ENCODE measurements around the gene FITM1.

Gene FITM1

DNA sequence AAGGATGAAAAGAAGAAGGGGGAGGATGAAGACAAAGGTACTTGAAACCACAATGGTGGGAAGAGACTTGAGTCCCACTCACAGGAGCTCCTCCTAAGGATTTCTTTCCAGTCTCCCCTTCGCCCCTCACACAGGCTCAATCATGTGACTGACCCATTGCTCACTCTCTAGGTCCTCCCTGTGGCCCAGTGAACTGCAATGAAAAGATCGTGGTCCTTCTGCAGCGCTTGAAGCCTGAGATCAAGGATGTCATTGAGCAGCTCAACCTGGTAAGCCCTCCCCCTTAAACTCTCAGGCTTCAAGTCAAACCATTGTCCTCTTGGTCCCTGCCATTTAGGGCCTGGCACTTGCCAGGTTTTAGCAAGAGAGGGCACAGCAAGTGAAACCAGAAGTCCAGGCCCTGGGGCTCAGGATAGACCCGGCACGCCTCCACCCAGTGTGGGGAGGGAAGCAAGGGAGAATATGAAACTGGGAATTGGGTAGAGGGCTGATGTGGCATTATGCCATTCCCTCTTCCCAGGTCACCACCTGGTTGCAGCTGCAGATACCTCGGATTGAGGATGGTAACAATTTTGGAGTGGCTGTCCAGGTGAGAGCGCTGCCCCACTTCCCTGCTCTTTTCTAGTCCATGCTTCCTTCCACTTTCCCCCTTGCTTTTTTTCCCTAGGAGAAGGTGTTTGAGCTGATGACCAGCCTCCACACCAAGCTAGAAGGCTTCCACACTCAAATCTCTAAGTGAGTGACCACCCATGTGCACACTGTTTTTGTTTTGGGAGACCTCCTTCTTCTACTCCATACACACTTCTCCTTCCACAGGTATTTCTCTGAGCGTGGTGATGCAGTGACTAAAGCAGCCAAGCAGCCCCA lies 7.3 kb downstream of the FITM1 start:
- no peak for DNase-seq (ENCODE audit: low read depth in 2 of 3, low spot score in 2 of 3)

DNA sequence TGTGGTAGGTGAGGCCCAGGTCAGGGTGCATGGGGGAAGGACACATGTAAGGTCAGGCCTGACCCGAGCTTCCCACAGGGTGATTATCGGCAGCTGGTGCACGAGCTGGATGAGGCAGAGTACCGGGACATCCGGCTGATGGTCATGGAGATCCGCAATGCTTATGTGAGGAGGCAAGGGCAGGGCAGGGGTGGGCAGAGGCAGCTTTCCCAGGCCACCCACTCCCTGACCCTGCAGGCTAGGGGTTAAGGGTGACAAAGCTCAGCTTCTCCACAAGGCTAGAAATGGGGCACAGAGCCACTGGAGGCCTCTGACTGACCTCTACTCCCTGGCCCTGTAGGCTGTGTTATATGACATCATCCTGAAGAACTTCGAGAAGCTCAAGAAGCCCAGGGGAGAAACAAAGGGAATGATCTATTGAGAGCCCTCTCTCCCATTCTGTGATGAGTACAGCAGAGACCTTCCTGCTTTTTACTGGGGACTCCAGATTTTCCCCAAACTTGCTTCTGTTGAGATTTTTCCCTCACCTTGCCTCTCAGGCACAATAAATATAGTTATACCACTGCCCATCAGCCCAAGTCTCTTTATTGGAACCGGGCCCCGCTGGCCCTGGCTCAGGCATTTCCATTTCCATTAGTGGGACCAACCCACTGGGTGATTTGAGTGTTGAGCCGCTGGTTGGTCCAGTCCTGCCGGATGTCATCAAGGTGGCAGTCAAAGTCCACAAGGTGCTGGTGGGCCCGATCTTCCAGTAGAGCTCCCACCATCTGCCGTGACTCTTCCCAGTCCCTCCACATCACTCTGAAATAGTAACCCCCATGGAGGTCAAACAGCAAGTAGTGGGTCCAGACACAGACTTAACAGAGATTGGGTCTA lies 8.2 kb downstream of the FITM1 start:
- no peak for DNase-seq (ENCODE audit: low read depth in 2 of 3, low spot score in 2 of 3)

DNA sequence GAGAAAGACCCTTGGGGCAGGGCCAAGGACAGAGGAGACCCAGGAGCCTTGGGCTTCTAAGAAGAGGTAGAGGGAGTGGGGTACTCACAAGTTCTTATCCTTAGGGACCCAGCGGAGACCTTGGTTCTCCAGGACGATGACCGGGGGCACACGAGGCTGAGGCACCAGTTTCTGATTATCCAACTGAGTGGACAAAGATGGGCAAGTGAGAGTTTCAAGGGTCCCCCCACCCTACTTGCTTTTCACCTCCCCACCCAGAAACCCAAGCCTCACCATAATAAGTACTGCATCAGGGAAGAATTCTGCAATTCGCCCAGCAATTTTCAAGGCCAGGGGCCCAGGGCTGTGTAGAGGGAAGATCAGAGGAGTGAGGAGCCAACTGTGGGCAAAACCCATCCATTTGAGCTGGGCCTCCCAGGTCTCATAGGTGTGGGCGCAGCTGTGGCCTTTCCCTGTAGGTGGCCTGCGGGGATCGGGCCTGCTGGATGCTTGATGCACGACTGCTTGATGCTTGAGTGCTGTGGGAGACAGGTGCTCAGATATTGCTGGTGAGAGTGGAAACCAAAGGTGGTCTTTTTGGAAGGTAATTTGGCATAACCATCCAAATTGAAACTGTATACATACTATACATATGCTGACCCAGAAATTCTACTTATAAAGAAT lies 8.9 kb downstream of the FITM1 start:
- DNase-seq (ENCODE audit: low read depth in 2 of 3, low spot score in 2 of 3), result no peak

DNA sequence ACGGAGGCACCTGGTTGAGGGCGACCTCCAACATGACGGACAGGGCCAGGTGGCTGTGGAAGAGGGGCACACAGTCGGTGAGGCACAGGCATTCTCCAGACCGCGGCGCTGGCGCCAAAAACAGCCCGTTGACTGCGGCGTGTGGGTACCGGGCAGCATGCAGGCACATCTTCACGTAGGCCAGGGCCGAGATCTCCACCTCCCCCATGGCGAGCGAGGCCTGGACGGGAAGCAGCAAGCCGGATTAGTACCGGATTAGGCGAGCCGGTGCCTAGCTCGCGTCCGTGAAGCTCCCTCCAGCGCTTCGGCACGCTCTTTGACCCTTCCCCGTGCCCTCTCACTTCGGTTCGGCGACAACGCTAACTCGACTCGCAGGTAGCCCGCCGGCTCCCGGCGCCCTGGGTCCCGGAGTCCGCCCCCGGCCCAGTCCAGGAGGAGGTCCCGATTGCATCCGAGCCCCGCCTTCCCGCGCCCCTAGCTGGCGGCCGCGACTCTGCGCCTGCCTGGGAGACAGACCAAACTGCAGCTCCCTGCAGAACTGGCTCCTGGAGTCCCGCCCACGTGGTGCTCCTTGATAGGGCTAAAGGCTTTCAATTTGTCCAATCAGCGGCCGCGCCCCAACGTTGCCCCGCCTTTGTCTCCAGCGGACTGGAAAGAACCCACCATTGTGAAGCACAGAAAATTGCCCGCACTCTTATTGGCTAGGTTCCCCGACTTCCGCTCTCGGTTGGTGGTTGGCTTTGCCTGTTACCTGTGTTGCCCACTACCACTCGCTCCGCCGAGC lies 10.8 kb downstream of the FITM1 start, which contains the start of gene EMC9:
Gene EMC9 (minus strand): TSS at position 495 of the 784 bp plus-strand sequence. CDS start 287 bp downstream, at position 208.
- peak; percentile 97 to 98 (median 97) for DNase-seq (ENCODE audit: low read depth in 2 of 3, low spot score in 2 of 3)

DNA sequence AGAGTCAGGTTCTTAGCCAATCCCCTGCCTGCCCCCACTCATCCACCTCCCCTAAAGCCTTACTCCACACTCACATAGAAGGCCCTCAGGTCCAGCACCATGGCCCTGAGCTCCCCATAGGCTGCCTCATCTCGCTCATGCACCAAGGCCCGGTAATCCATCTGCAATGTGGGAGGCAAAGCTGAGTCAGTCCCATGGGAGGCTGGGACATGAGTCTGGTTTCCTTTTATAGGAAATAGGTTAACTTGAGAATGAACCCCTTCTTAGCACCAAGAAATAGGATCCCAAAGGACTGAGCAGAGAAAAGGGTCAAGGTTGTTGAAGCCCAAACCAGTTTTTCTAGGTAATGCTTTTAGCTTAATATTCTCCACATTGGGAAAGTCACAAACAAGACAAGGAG lies 13.1 kb downstream of the FITM1 start:
- no peak for DNase-seq (ENCODE audit: low read depth in 2 of 3, low spot score in 2 of 3)

DNA sequence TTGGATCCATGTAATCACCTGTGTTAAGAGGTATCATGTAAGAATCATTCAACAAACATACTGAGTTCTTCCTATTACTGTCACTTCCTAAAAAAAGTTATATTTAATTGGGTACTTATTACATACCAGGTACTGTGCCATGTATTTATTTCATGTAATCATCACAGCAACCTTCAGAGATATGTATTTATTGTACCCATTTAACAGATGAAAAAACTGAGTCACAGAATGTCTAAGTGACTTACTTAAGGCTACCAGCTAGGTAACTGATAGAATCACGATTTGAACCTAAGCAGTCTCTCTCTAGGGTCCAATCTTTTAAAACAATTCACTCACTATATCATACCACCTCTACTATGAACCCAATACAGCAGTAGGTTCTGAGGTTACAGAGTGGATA lies 14.0 kb downstream of the FITM1 start:
- no peak for DNase-seq (ENCODE audit: low read depth in 2 of 3, low spot score in 2 of 3)

DNA sequence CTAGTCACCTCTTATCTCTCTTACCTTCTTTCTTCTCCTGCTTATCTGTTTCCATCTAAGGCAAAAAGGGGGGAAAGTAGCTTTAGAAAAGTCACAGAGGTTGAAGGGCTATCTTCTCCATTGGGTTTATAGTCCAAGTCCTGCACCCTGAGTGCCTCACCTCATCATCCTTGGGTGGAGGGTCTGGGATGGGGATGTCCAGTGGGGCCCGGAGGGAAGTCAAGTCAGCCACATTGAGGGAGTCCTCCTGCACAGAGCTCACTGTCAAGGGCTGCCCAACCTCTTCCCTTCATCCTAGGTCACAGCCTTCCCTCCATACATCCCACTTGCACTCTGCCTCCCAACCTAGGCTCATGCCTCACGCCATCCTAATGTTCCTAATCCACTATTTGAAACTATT lies 14.8 kb downstream of the FITM1 start:
- DNase-seq (ENCODE audit: low read depth in 2 of 3, low spot score in 2 of 3), result no peak

DNA sequence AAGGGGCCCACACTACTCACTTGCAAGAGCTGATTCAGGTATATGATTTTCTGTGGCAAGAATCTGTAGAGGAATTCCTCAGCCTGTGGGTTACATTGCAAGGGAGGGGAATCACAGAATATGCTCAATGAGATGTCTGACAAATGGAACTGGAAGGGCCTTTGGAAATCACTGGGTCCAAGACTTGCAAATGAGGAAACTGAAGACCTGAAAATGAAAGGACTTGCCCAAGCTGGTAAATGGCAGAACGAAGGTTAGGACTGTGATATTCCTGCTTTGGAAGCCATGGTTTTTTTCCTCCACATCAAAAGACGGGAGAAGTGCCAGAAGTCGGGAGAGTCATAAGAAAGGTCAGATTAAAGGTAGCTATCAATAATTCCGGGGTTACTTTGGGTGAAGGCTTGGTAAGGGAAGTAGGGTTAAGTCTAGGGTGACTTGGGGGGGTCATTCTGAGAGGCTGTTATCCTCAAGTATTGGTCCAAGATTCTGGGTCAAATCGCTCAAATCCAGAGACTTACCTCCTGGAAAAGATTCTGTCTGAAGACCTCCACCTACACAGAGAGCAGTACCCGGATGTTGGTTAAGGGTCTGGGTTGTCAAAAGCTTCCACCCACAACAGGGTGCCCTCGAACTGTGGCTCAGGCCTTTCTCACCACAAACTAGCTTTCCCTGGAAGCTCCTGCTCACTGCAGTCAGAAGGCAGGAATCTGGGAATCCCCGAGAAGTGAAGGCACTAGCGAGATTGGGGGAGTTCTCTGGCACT lies 15.4 kb downstream of the FITM1 start:
- DNase-seq (ENCODE audit: low read depth in 2 of 3, low spot score in 2 of 3), result no peak

DNA sequence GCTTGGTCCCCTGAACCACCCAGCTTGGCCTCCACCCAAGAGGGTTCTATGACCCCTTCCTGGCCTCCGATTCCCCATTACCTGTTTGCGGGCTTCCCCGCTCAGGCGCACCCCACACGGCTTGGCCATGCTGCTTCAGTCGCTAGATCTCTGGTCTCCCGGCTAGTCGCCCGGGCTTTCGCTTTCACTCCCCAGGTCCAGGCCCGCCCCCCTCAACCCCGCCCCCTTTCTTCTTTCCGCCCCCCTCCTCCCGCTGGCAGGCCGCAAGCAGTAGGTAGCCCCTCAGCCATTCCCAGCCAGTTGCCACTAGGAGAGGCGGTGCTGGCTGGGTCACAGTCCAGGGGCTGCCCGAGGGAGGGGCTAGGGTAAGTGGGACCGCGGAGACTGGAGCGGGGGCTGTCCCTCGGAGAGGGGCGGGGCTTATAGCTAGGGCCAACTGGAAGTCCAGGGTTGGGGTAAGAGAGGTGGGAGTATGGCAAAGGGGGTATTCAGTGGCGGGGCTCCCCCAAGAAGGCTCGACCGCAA lies 16.1 kb downstream of the FITM1 start, which contains the start of gene PSME2:
Gene PSME2 (minus strand): TSS at position 158 of the 525 bp plus-strand sequence. CDS start 29 bp downstream, at position 129.
- peak; percentile 74 to 88 (median 80) for DNase-seq (ENCODE audit: low read depth in 2 of 3, low spot score in 2 of 3)

DNA sequence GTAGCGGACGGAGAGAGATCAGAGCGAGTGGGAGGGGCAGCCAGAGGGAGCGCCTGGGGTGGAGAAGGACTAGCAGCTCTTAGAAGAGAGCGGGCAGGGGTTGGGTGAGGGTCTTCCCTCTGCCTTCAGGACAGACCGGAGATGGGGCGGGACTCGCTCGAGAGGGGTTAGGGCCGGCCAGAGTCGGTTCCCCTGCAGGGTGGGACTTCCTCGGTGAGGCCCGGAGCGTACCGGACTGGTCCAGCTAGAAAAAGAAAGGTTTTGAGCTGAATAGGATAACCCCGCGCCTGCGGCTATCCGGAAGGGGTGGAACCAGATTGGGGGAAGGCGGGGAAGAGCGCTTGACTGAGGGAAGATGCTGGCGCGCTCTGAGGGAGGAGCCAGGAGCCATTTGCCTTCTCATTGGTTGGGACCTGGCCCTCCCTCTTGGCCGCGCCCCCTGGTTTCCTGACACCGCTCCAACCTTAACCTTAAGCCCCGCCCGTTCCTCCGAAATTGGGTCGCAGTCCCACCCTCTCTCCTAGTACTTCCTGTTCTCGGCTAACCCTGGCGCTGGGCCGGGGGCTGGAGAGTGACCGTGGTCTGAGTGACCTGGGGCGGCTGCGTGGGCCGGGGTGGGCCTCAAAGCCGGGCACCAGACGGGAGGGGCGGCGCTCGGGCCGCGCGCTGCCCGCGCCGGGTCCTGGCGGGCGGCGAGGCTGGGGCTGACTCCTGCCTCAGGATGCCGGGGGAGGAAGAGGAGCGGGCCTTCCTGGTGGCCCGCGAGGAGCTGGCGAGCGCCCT lies 16.7 kb downstream of the FITM1 start, which contains the start of gene RNF31:
Gene RNF31 (plus strand): TSS at position 521 of the 783 bp plus-strand sequence. CDS start 201 bp downstream, at position 722.
- DNase-seq (ENCODE audit: low read depth in 2 of 3, low spot score in 2 of 3), result peak; percentile 82 to 93 (median 84)

DNA sequence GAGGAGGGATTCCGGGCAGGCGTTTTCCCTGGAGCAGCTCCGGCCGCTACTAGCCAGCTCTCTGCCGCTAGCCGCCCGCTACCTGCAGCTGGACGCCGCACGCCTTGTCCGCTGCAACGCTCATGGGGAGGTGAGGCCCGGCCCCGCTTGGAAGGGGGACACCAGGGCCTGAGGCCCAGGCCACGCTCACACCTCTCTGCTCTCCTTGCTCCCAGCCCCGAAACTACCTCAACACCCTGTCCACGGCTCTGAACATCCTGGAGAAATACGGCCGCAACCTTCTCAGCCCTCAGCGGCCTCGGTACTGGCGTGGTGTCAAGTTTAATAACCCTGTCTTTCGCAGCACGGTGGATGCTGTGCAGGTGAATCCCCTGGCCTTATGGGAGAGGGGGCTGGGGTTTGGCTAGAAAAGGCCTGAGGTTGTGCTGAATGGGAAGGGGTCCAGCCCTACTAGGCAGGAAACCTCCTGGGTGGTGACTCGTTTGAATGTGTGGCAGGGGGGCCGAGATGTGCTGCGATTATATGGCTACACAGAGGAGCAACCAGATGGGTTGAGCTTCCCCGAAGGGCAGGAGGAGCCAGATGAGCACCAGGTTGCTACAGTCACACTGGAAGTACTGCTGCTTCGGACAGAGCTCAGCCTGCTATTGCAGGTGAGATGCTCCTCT lies 17.4 kb downstream of the FITM1 start:
- no peak for DNase-seq (ENCODE audit: low read depth in 2 of 3, low spot score in 2 of 3)

DNA sequence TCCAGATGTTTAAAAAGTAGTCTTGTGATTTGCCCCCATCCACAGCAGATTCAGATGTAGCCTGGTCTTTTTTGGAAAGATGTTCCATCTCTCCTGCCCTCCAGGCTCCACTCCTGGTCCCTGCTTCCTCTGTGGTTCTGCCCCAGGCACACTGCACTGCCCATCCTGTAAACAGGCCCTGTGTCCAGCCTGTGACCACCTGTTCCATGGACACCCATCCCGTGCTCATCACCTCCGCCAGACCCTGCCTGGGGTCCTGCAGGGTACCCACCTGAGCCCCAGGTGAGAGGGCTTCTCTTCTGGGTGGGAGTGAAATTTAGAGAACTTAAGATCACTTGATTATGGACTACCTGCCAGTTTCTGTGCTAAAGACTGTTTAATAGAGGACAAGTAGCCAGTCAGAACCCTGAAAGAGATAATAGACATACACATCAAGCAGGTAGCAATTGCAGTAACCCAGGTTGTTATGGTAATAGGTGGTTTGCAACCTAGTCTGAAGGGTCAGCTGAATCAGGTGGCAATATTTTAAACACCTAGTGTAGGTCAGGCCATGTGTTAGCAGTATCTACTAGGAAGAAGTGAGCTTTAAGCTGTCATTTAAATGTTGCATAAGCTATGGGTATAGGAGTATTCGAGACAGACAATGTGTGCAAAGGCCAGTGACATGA lies 19.0 kb downstream of the FITM1 start:
- DNase-seq (ENCODE audit: low read depth in 2 of 3, low spot score in 2 of 3), result no peak

DNA sequence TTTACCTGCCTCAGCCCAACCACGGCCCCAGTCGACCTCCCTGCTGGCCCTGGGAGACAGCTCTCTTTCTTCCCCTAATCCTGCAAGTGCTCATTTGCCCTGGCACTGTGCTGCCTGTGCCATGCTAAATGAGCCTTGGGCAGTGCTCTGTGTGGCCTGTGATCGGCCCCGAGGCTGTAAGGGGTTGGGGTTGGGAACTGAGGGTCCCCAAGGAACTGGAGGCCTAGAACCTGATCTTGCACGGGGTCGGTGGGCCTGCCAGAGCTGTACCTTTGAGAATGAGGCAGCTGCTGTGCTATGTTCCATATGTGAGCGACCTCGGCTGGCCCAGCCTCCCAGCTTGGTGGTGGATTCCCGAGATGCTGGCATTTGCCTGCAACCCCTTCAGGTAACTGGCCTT lies 19.6 kb downstream of the FITM1 start:
- DNase-seq (ENCODE audit: low read depth in 2 of 3, low spot score in 2 of 3), result no peak

DNA sequence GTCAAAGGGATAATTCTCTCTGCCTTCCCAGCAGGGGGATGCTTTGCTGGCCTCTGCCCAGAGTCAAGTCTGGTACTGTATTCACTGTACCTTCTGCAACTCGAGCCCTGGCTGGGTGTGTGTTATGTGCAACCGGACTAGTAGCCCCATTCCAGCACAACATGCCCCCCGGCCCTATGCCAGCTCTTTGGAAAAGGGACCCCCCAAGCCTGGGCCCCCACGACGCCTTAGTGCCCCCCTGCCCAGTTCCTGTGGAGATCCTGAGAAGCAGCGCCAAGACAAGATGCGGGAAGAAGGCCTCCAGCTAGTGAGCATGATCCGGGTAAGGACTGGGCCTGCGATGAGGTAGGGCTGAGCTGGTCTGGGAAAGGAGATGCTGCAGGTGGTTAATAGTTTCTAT lies 20.1 kb downstream of the FITM1 start:
- DNase-seq (ENCODE audit: low read depth in 2 of 3, low spot score in 2 of 3), result no peak

DNA sequence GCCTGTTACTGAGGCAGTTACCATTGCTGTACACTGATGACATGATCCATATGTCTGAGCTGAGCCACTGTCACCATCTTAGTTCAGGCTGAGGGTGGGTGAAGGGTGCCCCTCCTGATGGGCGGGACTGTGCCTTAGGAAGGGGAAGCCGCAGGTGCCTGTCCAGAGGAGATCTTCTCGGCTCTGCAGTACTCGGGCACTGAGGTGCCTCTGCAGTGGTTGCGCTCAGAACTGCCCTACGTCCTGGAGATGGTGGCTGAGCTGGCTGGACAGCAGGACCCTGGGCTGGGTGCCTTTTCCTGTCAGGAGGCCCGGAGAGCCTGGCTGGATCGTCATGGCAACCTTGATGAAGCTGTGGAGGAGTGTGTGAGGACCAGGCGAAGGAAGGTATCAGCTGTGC lies 20.5 kb downstream of the FITM1 start:
- DNase-seq (ENCODE audit: low read depth in 2 of 3, low spot score in 2 of 3), result no peak

DNA sequence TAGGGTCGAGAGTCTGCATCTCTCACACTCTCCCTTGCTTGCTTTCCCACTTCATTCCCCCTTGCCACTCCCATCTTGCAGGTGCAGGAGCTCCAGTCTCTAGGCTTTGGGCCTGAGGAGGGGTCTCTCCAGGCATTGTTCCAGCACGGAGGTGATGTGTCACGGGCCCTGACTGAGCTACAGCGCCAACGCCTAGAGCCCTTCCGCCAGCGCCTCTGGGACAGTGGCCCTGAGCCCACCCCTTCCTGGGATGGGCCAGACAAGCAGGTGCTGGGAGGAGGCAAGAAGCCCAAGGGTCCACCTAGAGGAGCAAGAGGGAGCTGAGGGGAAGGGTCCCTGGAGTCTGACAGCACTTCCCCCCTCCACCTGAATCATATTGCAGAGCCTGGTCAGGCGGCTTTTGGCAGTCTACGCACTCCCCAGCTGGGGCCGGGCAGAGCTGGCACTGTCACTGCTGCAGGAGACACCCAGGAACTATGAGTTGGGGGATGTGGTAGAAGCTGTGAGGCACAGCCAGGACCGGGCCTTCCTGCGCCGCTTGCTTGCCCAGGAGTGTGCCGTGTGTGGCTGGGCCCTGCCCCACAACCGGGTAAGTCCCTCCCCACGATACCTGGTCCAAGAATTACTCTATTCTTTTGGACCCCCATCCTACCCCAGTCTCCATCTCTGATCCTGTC lies 21.1 kb downstream of the FITM1 start:
- DNase-seq (ENCODE audit: low read depth in 2 of 3, low spot score in 2 of 3), result no peak

DNA sequence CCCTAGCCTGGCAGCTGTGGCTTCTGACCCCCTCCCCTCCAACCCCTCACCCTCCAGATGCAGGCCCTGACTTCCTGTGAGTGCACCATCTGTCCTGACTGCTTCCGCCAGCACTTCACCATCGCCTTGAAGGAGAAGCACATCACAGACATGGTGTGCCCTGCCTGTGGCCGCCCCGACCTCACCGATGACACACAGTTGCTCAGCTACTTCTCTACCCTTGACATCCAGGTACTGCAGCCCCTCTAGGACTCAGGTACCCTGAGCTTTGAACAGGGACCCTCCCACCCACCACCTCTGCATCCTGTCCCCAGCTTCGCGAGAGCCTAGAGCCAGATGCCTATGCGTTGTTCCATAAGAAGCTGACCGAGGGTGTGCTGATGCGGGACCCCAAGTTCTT lies 24.6 kb downstream of the FITM1 start:
- no peak for DNase-seq (ENCODE audit: low read depth in 2 of 3, low spot score in 2 of 3)

Data from activated CD8-positive, alpha-beta memory T cell treated with anti-CD3 and anti-CD28 coated beads for 48 hours (primary cell).